ENCODE data around the gene SRSF4.
"Not testable (repeated sequence)": the region's sequence is repeated elsewhere in the genome, so short reads cannot be mapped to it uniquely, and the experiment has no call there.

SRSF4 gene

DNA sequence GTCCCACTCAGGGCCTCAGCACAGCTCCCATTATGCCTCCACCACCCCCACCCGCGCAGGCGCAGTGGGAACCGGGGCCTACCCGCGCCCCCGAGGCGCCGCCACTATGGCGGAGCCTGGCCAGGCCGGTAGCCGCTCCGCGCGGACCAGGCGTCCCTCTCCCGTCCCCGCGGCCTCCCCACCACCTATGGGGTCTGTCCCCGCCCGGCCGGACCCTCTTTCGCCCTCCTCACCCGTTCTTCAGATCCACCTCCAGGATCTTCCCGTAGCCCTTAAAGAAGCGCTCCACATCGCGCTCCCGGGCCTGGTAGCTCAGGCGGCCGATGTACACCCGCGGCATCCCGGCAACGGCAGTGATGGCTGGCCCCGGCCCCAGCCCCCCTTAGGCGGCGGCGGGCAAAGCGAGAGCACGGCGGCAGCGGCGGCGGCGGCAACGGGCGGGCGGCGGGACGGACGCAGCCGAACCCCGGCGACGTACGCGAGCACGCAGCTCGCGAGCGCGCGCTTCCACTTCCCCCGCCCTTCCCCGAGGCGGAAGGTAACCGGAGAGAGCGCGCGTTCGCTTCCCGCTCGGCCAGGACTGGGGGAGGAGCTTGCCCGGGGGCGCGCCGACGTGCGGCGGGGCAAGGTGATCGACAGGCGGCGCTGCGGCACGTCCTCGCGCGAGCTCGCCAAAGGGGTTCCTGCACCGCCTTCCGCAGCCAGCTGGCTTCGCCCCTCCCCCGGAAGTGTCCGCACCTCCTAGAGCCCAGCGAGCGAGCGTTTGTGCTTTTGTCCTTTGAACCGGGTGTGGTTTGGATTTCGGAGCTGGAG is at the start of gene SRSF4:
Gene SRSF4 (minus strand): TSS at position 488 of the 813 bp plus-strand sequence. CDS start 148 bp downstream, at position 340.
- H3K4me1 Mint-ChIP-seq (ENCODE audit: low read depth) = peaks cover 43% of the 10 kb centered on the region
- no peaks in the 10 kb centered on the region for H3K27me3 Mint-ChIP-seq (ENCODE audit: low read depth)
- H3K36me3 Mint-ChIP-seq (ENCODE audit: low read depth) = peaks cover 29% of the 10 kb centered on the region
- peak within 1 kb of the TSS; percentile 97 for H3K27ac Mint-ChIP-seq
- DNase-seq (ENCODE audit: low spot score) = peak; percentile 99
- peak within 1 kb of the TSS; percentile 98 for H3K4me3 Mint-ChIP-seq
- no peaks in the 10 kb centered on the region for H3K9me3 Mint-ChIP-seq

DNA sequence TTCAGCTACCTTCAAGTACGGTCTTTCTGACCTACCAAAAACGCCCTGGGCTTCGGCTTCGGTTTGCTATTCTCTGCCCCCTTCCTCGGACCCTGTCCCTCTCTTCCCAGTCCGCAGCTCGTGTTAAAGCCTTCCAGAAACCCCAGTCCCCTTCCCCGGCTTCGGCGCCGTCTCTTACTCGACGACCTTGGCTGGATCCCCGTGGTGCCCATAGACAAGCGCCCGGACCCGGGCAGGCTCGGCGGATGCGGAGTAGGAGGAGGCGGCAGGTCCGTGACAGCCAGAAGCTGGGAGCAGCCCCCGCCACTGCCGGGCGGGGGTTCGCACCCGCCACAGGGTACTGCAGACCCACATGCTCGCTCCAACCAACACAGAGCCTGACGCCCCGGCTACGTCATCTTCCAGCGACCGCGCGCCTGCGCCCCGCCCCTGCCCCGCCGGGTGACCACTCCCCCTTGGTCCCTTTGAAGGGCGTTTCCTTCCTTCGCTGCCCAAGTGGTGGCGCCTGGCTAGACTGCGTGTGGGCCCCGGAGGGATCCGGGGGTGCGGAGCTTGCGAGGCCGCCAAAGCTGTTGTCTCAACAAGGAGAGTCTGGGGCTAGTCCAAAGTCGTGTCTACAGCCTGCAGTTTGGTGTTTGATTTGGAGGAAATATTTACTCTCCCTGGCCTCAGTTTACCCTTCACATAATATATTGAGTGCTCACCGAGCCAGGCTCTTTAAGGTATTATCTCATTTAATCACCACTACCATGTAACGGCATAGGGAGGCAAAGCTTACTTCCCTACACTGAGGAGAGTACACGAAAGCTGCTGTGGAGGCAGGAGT is 49.1 kb upstream of the SRSF4 start, which contains the start of gene MECR:
Gene MECR (minus strand): TSS at position 382 of the 826 bp plus-strand sequence. CDS start 28 bp downstream, at position 354.
- no peaks in the 10 kb centered on the region for H3K36me3 Mint-ChIP-seq (ENCODE audit: low read depth)
- H3K9me3 Mint-ChIP-seq = no peaks in the 10 kb centered on the region

DNA sequence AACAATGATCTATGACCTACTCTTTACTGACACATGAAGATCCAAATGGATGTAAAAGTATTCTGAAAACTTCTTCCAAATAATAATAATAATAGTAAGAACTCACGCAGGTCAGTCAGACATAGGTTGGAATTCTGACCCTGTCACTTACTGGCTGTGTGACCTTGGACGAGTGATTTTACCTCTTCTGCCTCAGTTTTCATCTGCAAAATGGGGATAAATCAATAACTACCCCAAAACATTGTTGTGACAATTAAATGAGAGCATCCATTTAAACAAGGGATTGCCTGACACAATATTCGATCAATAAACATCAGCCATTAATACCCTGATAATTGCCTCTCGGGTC is 48.5 kb upstream of the SRSF4 start:
- Mint-ChIP-seq H3K27ac (peak overlapping the region; percentile 90), H3K27me3 (ENCODE audit: low read depth) (peaks cover 14% of the 10 kb centered on the region), H3K4me1 (ENCODE audit: low read depth) (peaks cover 17% of the 10 kb centered on the region), H3K4me3 (peak overlapping the region; percentile 89), H3K9me3 (no peaks in the 10 kb centered on the region), H3K36me3 (ENCODE audit: low read depth) (no peaks in the 10 kb centered on the region)
- no peak for DNase-seq (ENCODE audit: low spot score)

More for the DNA sequence above, 49.1 kb upstream of the SRSF4 start, which contains the start of gene MECR:
- Mint-ChIP-seq H3K27me3 (ENCODE audit: low read depth) (peaks cover 18% of the 10 kb centered on the region), H3K27ac (peak within 1 kb of the TSS; percentile 90), H3K4me3 (peak within 1 kb of the TSS; percentile 89), H3K4me1 (ENCODE audit: low read depth) (peaks cover 18% of the 10 kb centered on the region)
- DNase-seq (ENCODE audit: low spot score) = peak; percentile 96

DNA sequence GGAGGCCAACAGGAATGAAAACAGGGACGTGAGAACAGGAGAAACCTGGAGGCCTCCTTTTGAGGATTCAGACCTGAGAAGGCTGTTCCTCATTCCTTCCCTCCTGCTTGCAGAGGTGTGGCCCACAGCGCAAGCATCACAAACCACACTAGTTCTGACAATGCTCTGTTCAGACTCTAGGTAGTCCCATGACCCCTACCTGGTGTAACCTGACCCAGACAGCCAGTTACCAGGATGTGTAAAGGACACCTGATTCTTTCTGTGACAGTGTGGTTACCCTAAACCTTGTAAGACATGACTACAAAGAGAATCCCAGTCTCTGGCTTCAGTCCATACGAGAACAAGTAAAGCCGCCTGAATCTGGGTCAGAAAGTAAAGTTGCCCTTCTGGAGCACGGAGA is 45.8 kb upstream of the SRSF4 start:
- Mint-ChIP-seq H3K36me3 (ENCODE audit: low read depth) (no peaks in the 10 kb centered on the region), H3K9me3 (no peaks in the 10 kb centered on the region), H3K27me3 (ENCODE audit: low read depth) (no peaks in the 10 kb centered on the region), H3K27ac (no peak overlapping the region), H3K4me3 (no peak overlapping the region), H3K4me1 (ENCODE audit: low read depth) (peaks cover 17% of the 10 kb centered on the region)
- DNase-seq (ENCODE audit: low spot score) = no peak

DNA sequence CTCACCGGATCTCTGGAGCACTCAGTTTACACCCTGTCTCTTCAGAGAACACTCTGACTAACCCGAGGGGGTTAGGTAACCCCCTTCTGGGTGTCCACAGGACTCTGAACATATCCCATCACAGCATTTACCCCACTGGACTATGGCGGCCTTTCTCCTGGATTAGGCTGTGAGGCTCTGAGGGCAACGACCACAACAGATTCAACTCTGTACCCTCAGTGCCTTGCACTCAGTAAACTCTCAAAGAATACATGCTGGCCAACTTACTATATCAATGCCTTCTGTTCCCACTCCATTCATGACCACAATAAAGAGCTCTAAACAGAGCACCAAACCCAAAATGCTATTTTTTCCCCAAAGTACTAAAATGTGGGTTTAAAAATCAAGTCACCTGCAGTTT is 43.7 kb upstream of the SRSF4 start:
- no peaks in the 10 kb centered on the region for H3K36me3 Mint-ChIP-seq (ENCODE audit: low read depth)
- H3K27ac Mint-ChIP-seq = no peak overlapping the region
- H3K4me3 Mint-ChIP-seq = no peak overlapping the region
- DNase-seq (ENCODE audit: low spot score) = no peak
- H3K9me3 Mint-ChIP-seq = no peaks in the 10 kb centered on the region
- H3K27me3 Mint-ChIP-seq (ENCODE audit: low read depth) = no peaks in the 10 kb centered on the region
- peaks cover 9% of the 10 kb centered on the region for H3K4me1 Mint-ChIP-seq (ENCODE audit: low read depth)

DNA sequence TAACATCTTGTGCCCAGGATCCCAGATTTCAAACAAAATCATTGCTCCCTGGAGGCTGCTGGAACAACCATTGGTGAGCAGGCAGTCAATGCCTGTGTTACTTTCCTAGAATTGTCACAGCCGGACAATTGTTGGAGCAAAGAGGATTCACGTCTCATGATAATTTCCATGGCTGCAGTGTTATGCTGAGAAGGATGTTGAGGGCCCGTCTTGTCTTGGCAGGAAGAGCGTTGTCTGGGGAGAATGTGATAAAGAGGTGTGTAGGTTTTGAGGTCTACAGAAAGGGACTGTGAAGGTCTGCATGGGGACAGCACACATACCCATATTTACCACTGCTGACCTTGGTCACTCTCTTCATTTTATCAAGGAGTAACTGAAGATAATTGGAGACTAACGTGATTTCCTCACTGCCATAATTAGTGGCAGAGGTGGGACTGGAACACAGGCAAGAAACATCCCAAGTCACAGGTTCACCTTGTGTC is 42.7 kb upstream of the SRSF4 start:
- Mint-ChIP-seq H3K4me3 (no peak overlapping the region), H3K27ac (no peak overlapping the region), H3K4me1 (ENCODE audit: low read depth) (peaks cover under 1% of the 10 kb centered on the region), H3K9me3 (no peaks in the 10 kb centered on the region), H3K27me3 (ENCODE audit: low read depth) (no peaks in the 10 kb centered on the region), H3K36me3 (ENCODE audit: low read depth) (no peaks in the 10 kb centered on the region)
- DNase-seq (ENCODE audit: low spot score) = no peak

DNA sequence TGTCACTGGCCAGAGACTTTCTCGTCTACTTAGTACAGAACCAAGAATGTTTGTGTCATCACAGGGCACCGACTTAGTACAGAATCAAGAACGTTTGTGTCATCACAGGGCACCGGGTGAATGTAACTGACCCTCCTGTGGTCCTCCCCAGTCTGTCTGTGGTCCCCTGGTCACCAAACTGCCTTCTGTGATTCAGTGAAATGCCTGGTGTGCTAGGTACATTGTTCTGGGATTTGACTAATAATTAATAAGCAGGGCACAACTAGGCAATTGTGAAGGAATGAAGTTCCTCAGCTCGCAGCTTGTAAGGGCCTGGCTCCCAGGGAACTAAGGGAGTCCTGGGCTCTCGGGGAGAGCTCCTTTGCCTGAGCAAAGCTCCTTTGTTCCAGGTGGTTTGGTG is 41.8 kb upstream of the SRSF4 start:
- no peak for DNase-seq (ENCODE audit: low spot score)
- Mint-ChIP-seq H3K4me1 (ENCODE audit: low read depth) (no peaks in the 10 kb centered on the region), H3K9me3 (no peaks in the 10 kb centered on the region), H3K27ac (no peak overlapping the region), H3K36me3 (ENCODE audit: low read depth) (no peaks in the 10 kb centered on the region), H3K27me3 (ENCODE audit: low read depth) (no peaks in the 10 kb centered on the region), H3K4me3 (no peak overlapping the region)

DNA sequence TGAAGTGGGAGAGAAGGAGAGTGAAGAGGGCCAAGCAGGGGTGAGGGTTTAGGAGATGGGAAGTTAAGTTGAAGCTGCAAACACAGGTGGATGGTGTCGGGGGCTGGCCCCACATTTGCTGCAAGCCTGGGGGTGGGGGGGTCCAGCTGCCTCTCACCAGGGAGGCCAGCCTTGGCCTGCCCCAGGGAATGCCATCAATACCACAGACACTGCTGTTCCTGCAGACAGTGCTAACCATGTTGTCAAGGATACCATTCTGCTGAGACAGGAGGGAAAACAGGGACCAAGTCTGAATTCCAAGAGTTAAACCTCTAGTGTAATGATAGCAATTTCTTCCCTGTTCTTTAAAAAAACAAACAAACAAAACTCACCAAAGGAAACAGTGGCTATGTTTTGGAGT is 41.0 kb upstream of the SRSF4 start:
- H3K27ac Mint-ChIP-seq = no peak overlapping the region
- no peaks in the 10 kb centered on the region for H3K4me1 Mint-ChIP-seq (ENCODE audit: low read depth)
- no peaks in the 10 kb centered on the region for H3K9me3 Mint-ChIP-seq
- no peaks in the 10 kb centered on the region for H3K27me3 Mint-ChIP-seq (ENCODE audit: low read depth)
- DNase-seq (ENCODE audit: low spot score) = no peak
- no peak overlapping the region for H3K4me3 Mint-ChIP-seq
- H3K36me3 Mint-ChIP-seq (ENCODE audit: low read depth) = no peaks in the 10 kb centered on the region

DNA sequence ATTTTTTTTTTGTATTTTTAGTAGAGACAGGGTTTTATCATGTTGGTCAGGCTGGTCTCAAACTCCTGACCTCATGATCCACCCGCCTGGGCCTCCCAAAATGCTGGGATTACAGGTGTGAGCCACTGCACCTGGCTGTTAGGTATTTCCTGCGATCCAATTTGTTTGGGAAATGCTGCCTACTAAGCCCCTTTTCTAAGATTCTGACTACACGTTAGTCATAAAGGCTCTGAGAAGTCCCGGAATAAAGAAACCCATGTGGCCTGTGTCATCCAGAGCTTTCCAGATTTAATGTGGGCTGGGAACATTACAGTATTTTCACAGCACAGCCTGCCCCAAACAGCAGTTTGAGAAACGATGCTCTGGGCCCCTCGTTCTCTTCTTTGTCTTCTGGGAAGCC is 40.6 kb upstream of the SRSF4 start:
- not testable (repeated sequence) for H3K4me3 Mint-ChIP-seq; DNase-seq (ENCODE audit: low spot score); H3K27me3 Mint-ChIP-seq (ENCODE audit: low read depth); H3K4me1 Mint-ChIP-seq (ENCODE audit: low read depth); H3K36me3 Mint-ChIP-seq (ENCODE audit: low read depth); H3K27ac Mint-ChIP-seq; H3K9me3 Mint-ChIP-seq

DNA sequence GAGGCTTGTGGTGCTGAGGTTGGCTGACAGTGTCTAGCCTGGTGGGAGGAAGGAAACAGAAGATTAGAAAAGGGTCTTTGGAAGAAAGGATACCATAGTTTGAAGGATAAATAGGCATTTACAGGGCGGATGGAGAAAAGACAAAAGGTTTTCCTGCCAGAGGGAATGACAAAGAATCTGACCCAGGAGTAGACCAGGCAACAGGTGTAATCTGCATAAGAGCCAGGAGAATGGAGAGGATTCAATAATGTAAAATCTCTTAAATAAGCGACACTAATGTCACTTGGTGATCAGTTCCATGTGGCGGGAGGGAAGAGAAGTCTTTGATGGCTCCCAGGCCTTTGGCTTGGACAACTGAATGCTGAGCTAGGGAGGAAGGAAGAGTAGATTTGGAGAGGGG is 39.6 kb upstream of the SRSF4 start:
- Mint-ChIP-seq H3K4me3 (no peak overlapping the region), H3K27ac (no peak overlapping the region), H3K27me3 (ENCODE audit: low read depth) (no peaks in the 10 kb centered on the region), H3K9me3 (no peaks in the 10 kb centered on the region), H3K4me1 (ENCODE audit: low read depth) (no peaks in the 10 kb centered on the region), H3K36me3 (ENCODE audit: low read depth) (no peaks in the 10 kb centered on the region)
- DNase-seq (ENCODE audit: low spot score) = no peak

DNA sequence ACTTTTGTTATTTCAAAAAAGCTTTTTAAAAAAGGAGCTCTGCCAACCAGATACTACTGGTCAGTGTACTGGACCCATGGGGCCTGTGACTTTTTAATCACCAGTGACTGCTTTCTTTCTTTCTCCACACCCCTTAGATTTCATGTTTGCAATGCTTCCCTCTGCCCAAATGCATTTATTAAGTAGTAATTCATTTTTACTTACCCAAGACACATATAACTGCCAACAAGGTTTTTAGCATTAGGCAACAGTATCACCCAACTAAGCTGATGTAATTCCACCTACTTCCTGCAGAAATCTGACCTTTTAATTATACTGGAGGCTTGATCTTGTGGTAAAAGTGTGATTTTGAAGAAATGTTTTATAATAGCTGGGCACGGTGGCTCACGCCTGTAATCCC is 36.5 kb upstream of the SRSF4 start:
- no peak overlapping the region for H3K27ac Mint-ChIP-seq
- no peak for DNase-seq (ENCODE audit: low spot score)

DNA sequence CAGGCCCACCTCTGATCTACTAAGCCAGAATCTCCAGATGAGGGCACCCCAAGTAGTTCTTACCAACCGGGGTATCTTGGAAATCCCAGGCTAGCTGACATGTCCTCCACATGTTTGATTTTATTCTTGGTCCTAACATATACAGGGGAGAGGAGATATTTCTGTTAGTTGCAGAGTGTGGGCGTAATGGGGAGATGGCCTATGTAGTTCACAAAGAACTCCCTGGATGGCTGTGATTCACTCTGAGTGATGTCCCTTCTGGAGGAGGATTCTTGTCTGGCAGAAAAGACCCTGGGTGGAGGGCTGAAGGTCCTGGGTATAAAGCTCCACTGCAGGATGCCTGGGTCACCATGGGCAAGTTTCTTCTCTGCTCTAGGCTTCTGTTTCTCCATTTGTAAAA is 35.9 kb upstream of the SRSF4 start:
- DNase-seq (ENCODE audit: low spot score) = no peak
- Mint-ChIP-seq H3K4me1 (ENCODE audit: low read depth) (no peaks in the 10 kb centered on the region), H3K9me3 (no peaks in the 10 kb centered on the region), H3K27me3 (ENCODE audit: low read depth) (no peaks in the 10 kb centered on the region), H3K27ac (no peak overlapping the region), H3K4me3 (no peak overlapping the region), H3K36me3 (ENCODE audit: low read depth) (peaks cover 9% of the 10 kb centered on the region)

More for the DNA sequence above, 36.5 kb upstream of the SRSF4 start:
- no peaks in the 10 kb centered on the region for H3K27me3 Mint-ChIP-seq (ENCODE audit: low read depth)
- H3K4me3 Mint-ChIP-seq = no peak overlapping the region
- no peaks in the 10 kb centered on the region for H3K9me3 Mint-ChIP-seq
- no peaks in the 10 kb centered on the region for H3K4me1 Mint-ChIP-seq (ENCODE audit: low read depth)
- H3K36me3 Mint-ChIP-seq (ENCODE audit: low read depth) = peaks cover 9% of the 10 kb centered on the region

DNA sequence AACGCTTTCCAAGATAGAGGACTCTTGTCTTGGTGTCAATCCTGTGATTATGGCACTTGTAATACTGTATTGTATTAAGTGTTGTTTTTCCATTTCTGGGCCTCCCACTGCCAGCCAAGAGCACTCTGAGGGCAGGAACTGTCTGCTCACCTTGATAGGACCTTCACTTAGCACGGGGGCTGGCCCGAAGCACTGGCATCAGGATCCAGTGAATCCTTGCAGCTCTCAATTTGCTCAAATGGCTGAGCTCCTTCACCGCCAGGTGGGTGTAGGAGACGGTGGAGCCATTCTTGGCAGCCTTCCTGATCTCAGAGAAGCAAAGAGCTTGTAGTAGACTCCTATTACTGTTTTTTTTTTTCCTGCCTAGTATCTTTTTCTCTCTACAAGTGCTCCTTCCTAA is 31.4 kb upstream of the SRSF4 start:
- DNase-seq (ENCODE audit: low spot score) = no peak
- H3K4me1 Mint-ChIP-seq (ENCODE audit: low read depth) = no peaks in the 10 kb centered on the region
- no peaks in the 10 kb centered on the region for H3K9me3 Mint-ChIP-seq
- no peak overlapping the region for H3K4me3 Mint-ChIP-seq
- H3K27ac Mint-ChIP-seq = no peak overlapping the region
- H3K36me3 Mint-ChIP-seq (ENCODE audit: low read depth) = peaks cover 11% of the 10 kb centered on the region
- H3K27me3 Mint-ChIP-seq (ENCODE audit: low read depth) = no peaks in the 10 kb centered on the region

Data from T-helper 2 cell treated with Interferon-gamma antibody and Interleukin-4, amounts not matched to agents 5 μg/mL and 100 μg/mL, for 36 hours (primary cell).